GM08714 (cell line): Measurements from ENCODE around the gene TNFAIP2.

Experiments
- H3K4me3 ChIP-seq: fragments of 200-500 bp; sonication (Bioruptor generic); 2 replicates; pipeline ENCODE4 v1.5.1; 2014; ENCODE audit warnings: mild to moderate bottlenecking, low read length, inconsistent platforms
- ZNF274 ChIP-seq: IDR thresholded peaks from 2 replicates; pipeline ENCODE4 v1.6.1; 2012; ENCODE audit warnings: mild to moderate bottlenecking, low read depth, low read length

The TNFAIP2 gene

DNA sequence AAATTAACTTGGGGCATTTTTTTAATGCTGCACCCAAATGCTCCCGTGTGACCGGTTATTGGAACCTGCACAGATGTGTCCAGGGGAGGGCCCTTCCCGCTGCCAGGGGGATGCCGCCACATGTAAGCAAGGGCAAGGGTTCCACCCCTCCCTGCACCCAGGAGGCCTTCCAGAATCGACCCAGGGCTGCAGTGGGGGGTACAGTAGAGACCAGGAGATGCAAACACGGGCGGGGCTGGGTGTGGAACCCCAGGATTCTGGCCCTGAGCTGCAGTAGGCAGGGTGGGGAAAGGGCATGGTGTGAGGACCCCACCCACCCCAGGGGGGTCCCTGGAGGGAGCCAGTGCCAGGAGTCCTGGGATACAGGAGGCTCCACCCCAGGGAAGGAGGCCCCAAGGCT, 54.1 kb downstream of the TNFAIP2 start:
- no peak for TF ChIP-seq ZNF274
- H3K4me3 ChIP-seq, result no peak overlapping the region

- TF ChIP-seq ZNF274, result no peak
These were observed 55.3 kb downstream of the TNFAIP2 start for GRCh38 chr14:103178521-103178920.

GRCh38 chr14:103179094-103179493, 55.8 kb downstream of the TNFAIP2 start:
- no peak for TF ChIP-seq ZNF274
- H3K4me3 ChIP-seq, result no peak overlapping the region

More at GRCh38 chr14:103178521-103178920, 55.3 kb downstream of the TNFAIP2 start:
- H3K4me3 ChIP-seq, result no peak overlapping the region

DNA sequence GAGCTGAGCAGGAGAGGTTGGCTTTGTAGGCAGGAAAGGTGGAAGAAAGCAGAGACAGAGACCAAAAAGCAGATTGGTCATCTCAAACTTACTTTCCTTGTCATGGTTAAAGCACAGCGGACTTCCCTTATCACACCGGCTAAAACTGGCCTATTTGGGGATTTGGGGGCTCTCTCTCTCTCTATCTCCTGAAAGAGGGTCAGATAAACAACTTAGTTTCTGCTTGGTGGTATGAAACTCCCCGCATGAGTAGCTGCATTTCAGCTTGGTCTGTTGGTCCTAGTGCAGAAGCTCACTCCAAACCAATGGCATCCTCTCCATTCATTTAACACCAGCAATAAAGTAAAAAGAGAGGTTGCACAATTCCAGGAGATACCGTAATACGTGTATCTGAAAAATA, 57.1 kb downstream of the TNFAIP2 start:
- TF ChIP-seq ZNF274, result no peak

GRCh38 chr14:103184046-103184445, 60.8 kb downstream of the TNFAIP2 start:
- TF ChIP-seq ZNF274, result no peak
- H3K4me3 ChIP-seq, result no peak overlapping the region

More for the DNA sequence above, 57.1 kb downstream of the TNFAIP2 start:
- no peak overlapping the region for H3K4me3 ChIP-seq

DNA sequence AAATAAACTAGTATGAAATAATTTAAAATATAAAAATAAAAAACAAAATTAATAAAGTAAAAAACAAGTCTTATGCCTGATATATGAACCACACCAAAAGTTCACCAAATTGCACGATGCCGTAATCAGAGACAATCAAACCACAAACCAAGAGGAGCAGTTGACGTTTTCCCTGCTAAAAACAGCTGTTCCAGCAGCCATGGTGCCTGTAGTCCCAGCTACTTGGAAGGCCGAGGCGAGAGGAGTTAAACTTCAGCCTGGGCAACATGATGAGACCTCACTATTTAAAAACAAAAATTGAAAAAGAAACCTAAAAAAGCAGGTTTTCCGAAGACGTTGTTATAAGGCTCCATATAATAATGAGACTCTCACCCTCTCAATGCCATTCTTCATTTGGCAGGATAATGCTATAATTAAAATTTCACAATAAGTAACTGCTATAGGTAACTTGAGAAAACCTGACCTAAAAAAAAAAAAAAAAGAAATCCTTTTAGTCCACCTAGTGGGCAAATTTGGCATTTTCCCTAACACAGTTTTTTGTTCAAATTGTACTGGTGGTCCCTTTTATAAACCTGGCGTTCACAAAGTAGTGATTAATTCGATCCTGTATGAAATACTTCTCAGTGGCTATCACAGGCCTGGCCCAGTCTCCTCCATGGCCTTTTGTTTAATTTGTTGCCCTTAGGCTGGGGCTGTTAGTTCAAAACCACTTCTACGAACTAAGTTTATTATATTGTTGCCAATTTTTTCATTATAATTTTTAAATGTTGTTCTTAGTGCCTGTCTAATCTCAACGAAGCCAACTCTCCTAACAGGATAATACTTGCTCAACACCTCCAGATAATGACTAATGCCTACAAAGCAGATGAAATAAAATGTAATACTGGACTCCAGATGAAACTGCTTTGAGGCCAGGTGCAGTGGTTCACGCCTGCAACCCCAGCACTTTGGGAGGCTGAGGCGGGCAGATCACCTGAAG, 62.1 kb downstream of the TNFAIP2 start:
- no peak for TF ChIP-seq ZNF274
- H3K4me3 ChIP-seq, result no peak overlapping the region

DNA sequence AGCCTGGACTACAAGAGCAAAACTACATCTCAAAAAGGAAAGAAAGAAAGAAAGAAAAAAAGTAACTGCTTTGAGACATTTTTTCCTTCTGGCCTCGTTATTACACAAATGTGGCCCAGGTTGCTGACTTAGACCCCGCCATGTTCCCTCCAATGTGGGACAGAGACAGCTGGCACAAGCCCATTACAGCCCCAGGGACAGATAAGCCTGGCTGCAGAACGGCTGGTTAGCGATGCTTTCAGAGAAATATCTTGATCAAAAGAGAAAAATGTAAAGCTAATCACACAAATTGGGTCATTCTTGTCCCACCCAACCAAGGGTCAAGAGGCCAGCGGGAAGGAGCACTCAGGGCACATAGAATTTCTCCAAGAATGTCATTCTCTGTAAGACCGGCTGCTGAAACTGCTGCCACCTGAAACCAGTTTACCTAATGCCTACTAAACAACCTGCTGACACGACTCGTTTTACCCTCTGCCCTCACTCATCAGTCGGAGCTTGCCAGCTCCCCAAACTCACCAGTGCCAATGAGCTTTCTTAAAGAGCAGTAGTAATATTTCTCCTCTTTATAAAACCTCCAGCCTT, 63.1 kb downstream of the TNFAIP2 start:
- no peak for TF ChIP-seq ZNF274
- H3K4me3 ChIP-seq, result no peak overlapping the region
